ENCODE results near the gene MAP2. TPM values are rescaled to one million over a fixed set of nuclear protein-coding genes. Genes with fewer than 3 reads are reported as not detected.

MAP2 gene
- total and polyA plus RNA-seq, 10 of the 15 experiments (the other 5 are each of a cell fraction or from before 2014, with no cell fraction given): 0.01 TPM; not detected in 9

GRCh38 chr2:209458008-209458979 lies 34.4 kb downstream of the MAP2 start:
- H3K4me2 ChIP-seq (ENCODE audit: control insufficient read depth, insufficient read depth): no peak overlapping the region
- H3K4me3 ChIP-seq: no peak overlapping the region
- ATAC-seq (no peak), FAIRE-seq (no peak), DNase-seq (ENCODE audit: low read depth, low spot score) (no peak)
- no peak overlapping the region for H3K27ac ChIP-seq (ENCODE audit: control insufficient read depth, insufficient read depth)
- ChIA-PET RAD21 (ENCODE audit: unreplicated experiment) (no interaction called here), SMC1A (ENCODE audit: uncharacterized antibody, unreplicated experiment) (no interaction called here), POLR2A (no interaction called here), CTCF (no interaction called here)
- intact Hi-C loops (cut with micrococcal nuclease; ENCODE audit: unreplicated experiment): no loop called here
- no TSS peak for BruUV-seq (replicated peaks)
- H3K36me3 ChIP-seq (ENCODE audit: control insufficient read depth in 2 of 2, insufficient read depth in 2 of 2, low read length in 1 of 2): no peaks in the 10 kb centered on the region
- H3K27me3 ChIP-seq (replicated peaks in 1 of 2; ENCODE audit: control insufficient read depth in 2 of 2, insufficient read depth in 2 of 2, low read length in 1 of 2): no peaks in the 10 kb centered on the region
- no peak overlapping the region for H3K9ac ChIP-seq (ENCODE audit: control insufficient read depth, insufficient read depth, low read length)
- no peak overlapping the region for H2AFZ ChIP-seq (ENCODE audit: control insufficient read depth, low read depth, low read length)
- no peaks in the 10 kb centered on the region for H3K79me2 ChIP-seq (ENCODE audit: control insufficient read depth, insufficient read depth, low read length)
- TF ChIP-seq HDGF (IDR thresholded peaks at IDR 0.05) (no peak), ZBED1 (IDR thresholded peaks at IDR 0.05; ENCODE audit: borderline replicate concordance) (no peak), BHLHE40 (IDR thresholded peaks at IDR 0.05; ENCODE audit: borderline replicate concordance in 1 of 2, low read depth in 2 of 2, low read length in 1 of 2) (no peak), SMAD1 (IDR thresholded peaks at IDR 0.05; ENCODE audit: low read depth, partially characterized antibody) (no peak), NFYA (IDR thresholded peaks at IDR 0.05; ENCODE audit: borderline replicate concordance, low read depth, low read length) (no peak)
- H3K4me1 ChIP-seq (ENCODE audit: control insufficient read depth, insufficient read depth, low read length): no peaks in the 10 kb centered on the region
- 32% methylated on average over 3 of the region's 3 CpGs for WGBS (ENCODE audit: insufficient coverage, insufficient replicate concordance, low lambda C conversion rate, missing lambda C conversion rate)
- no peaks in the 10 kb centered on the region for H4K20me1 ChIP-seq (ENCODE audit: control insufficient read depth, insufficient read depth)
- H3K9me3 ChIP-seq (replicated peaks; ENCODE audit: control insufficient read depth, insufficient read depth, low read length): no peaks in the 10 kb centered on the region
- in situ Hi-C loops (cut with MboI): no loop called here

- Histone ChIP-seq H3K27ac (ENCODE audit: control insufficient read depth, insufficient read depth) (no peak overlapping the region), H3K4me2 (ENCODE audit: control insufficient read depth, insufficient read depth) (no peak overlapping the region), H3K4me1 (ENCODE audit: control insufficient read depth, insufficient read depth, low read length) (no peaks in the 10 kb centered on the region), H3K36me3 (ENCODE audit: control insufficient read depth in 2 of 2, insufficient read depth in 2 of 2, low read length in 1 of 2) (no peaks in the 10 kb centered on the region), H4K20me1 (ENCODE audit: control insufficient read depth, insufficient read depth) (no peaks in the 10 kb centered on the region), H3K9ac (ENCODE audit: control insufficient read depth, insufficient read depth, low read length) (no peak overlapping the region), H2AFZ (ENCODE audit: control insufficient read depth, low read depth, low read length) (no peak overlapping the region), H3K9me3 (replicated peaks; ENCODE audit: control insufficient read depth, insufficient read depth, low read length) (no peaks in the 10 kb centered on the region), H3K79me2 (ENCODE audit: control insufficient read depth, insufficient read depth, low read length) (no peaks in the 10 kb centered on the region), H3K4me3 (no peak overlapping the region), H3K27me3 (replicated peaks in 1 of 2; ENCODE audit: control insufficient read depth in 2 of 2, insufficient read depth in 2 of 2, low read length in 1 of 2) (no peaks in the 10 kb centered on the region)
- ChIA-PET RAD21 (ENCODE audit: unreplicated experiment) (no interaction called here), SMC1A (ENCODE audit: uncharacterized antibody, unreplicated experiment) (no interaction called here), POLR2A (no interaction called here), CTCF (no interaction called here)
- ATAC-seq: no peak
- intact Hi-C loops (cut with micrococcal nuclease; ENCODE audit: unreplicated experiment): no loop called here
- no peak for DNase-seq (ENCODE audit: low read depth, low spot score)
- FAIRE-seq: no peak
- in situ Hi-C loops (cut with MboI): no loop called here
- no peak for TF ChIP-seq MTA3 (IDR thresholded peaks at IDR 0.05; ENCODE audit: borderline replicate concordance, low read length)
- TF ChIP-seq ZBTB40 (IDR thresholded peaks at IDR 0.05; ENCODE audit: borderline replicate concordance): no peak
- no peak for TF ChIP-seq ZSCAN29 (IDR thresholded peaks at IDR 0.05)
- no peak for TF ChIP-seq JUNB (IDR thresholded peaks at IDR 0.05)
- TF ChIP-seq RB1 (IDR thresholded peaks at IDR 0.05; ENCODE audit: borderline replicate concordance): no peak
- TF ChIP-seq CHD4 (IDR thresholded peaks at IDR 0.05): no peak
- no peak for TF ChIP-seq GABPA (IDR thresholded peaks at IDR 0.05; ENCODE audit: low read depth)
- no peak for TF ChIP-seq ESRRA (IDR thresholded peaks at IDR 0.05; ENCODE audit: low read length)
- BruUV-seq (replicated peaks): no TSS peak
- WGBS (ENCODE audit: insufficient coverage, insufficient replicate concordance, low lambda C conversion rate, missing lambda C conversion rate): 7% methylated on average over 2 of the region's 2 CpGs
Measured at GRCh38 chr2:209459359-209459758, 35.5 kb downstream of the MAP2 start.

All from GM12878 (cell line).